GM18499 (cell line): ENCODE results near the gene XRN2.
"Not testable (repeated sequence)": the region's sequence is repeated elsewhere in the genome, so short reads cannot be mapped to it uniquely, and the experiment has no call there.

Source experiments
- ATAC-seq: cut with Tn5 transposase; IDR thresholded peaks from one replicate; pipeline ENCODE4 v1.9.1; 2021; ENCODE audit warnings: moderate number of reproducible peaks; ENCODE audit not compliant: insufficient read depth, unreplicated experiment

XRN2 gene

DNA sequence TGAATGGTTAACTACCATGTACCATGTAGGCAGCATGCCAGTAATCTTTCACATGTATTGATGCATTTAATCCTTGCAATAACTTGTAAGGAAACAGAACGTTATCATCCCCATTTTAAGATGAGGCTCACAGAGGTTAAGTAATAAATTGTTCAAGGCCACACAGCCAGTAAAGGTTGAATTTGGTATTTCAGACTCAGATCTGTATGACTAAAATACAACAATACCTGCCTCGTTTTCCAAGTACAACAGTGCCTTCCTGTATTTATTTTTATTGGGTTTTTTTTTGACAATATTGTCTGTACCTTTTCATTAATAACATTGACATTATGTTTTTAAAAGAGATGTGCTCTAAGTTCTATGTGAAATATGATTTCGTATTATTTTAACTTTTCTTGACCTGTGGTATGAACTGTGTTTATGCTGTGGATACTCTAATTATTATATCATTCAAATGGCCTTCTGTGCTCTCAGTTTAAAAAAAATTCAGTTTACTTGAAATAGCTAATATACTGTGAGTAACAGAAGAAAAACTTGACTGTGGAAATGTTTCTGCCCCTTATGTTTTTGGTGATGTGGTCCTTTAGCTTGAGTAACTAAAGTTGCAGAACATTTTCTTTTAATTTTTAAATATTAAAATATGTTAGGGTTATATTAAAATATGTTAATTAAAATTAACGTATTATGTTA, 39.7 kb downstream of the XRN2 start:
- no peak for ATAC-seq

DNA sequence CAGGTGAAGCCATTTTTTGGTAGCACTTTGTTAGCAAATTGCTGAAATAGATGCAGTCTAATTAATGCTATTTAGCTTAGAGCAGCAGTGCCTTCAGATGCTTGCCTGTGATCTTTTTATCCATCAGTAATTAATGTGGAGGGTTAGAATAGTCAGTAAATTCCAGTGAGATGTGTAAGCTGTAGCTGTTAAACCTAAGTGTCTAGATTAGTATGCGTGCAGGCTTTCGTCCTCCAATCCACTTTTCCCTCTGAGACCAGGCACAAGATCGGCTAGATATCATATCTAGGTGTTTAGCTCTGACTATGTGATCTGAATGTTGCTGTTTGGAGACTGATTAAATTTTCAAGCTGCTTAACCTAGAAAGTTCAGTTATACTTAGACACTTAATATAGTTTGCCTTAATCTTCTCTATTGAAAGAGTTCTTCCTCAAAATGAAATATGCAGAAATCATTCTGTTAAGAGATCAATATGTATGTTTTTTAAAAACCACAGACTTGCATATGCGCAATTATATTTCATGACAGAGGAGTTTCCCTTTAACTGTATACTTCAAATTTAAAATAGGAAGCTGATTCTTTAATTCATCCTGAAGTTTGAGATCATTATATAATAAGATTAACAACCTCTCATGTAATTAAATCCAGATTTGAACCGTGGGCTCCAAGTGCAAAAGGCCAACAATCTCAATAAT, 41.2 kb downstream of the XRN2 start:
- no peak for ATAC-seq

- no peak for ATAC-seq
These were observed 41.8 kb downstream of the XRN2 start for GRCh38 chr20:21344961-21345360.

DNA sequence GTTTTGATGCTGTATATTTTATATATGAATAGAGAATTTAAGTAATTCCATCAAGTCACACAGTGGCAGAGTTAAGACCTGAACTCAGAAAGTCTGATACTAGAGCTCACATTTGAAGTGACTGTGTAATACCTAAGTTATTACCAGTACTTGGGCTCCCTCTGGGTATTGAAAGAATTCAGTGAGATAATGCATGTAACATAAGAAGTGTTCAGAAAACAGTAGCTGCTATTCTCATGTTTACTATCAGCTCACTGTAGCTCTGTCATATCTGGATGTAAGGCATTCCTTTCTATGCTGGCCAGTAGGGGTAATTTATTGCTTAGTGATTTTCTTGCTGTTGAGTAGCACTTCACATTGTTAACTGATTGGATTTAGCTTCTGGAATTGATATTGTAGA, 49.6 kb downstream of the XRN2 start:
- no peak for ATAC-seq

- no peak for ATAC-seq
These were observed 50.1 kb downstream of the XRN2 start for GRCh38 chr20:21353236-21353635.

GRCh38 chr20:21355981-21356380, 52.9 kb downstream of the XRN2 start:
- ATAC-seq = no peak

- ATAC-seq = no peak
These were observed 53.3 kb downstream of the XRN2 start for GRCh38 chr20:21356386-21356785.

- no peak for ATAC-seq
These were observed 54.7 kb downstream of the XRN2 start for GRCh38 chr20:21357844-21358243.

- no peak for ATAC-seq
These were observed 55.6 kb downstream of the XRN2 start for GRCh38 chr20:21358737-21359136.

GRCh38 chr20:21360705-21361104, 57.6 kb downstream of the XRN2 start:
- ATAC-seq = no peak

- ATAC-seq = no peak
These were observed 58.1 kb downstream of the XRN2 start for GRCh38 chr20:21361266-21361665.

DNA sequence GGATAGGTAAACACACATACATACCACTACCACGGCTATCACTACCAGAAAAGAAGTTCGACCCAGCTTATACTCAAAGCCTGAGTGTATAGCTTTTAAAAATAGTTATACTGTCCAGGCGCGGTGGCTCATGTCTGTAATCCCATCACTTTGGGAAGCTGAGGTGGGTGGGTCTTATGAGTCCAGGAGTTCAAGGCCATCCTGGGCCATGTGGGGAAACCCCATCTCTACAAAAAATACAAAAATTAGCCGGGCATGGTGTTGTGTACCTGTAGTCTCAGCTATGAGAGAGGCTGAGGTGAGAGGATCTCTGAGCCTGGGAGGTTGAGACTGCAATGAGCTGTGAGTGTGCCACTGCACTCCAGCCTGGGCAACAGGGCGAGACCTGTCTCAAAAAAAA, 61.3 kb downstream of the XRN2 start:
- ATAC-seq = no peak

DNA sequence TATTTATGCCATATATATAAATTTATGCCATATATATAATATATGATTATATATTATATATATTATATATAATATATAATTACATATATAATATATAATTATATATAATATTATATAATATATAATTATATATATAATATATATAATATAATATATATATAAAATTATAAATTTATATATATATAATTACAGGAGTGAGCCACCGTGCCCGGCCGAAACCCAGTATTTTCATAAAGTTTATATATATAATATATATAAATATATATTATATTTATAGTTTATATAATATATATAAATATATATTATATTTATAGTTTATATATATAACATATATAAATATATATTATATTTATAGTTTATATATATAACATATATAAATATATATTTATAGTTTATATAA, 62.6 kb downstream of the XRN2 start:
- ATAC-seq = no peak

DNA sequence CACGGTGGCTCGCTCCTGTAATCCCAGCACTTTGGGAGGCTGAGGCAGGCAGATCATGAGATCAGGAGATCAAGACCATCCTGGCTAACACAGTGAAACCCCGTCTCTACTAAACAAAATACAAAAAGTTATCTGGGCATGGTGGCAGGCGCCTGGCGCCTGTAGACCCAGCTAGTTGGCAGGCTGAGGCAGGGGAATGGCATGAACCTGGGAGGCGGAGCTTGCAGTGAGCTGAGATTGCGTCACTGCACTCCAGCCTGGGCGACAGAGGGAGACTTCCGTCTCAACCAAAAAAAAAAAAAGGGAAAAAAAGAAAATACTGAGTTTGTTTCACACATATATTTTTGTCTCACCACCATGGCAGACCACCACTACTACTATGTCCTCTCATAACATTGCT, 63.1 kb downstream of the XRN2 start:
- not testable (repeated sequence) for ATAC-seq

GRCh38 chr20:21368791-21369190, 65.7 kb downstream of the XRN2 start:
- ATAC-seq = no peak

GRCh38 chr20:21371193-21371592, 68.1 kb downstream of the XRN2 start:
- no peak for ATAC-seq

GRCh38 chr20:21372016-21372415, 68.9 kb downstream of the XRN2 start:
- no peak for ATAC-seq

DNA sequence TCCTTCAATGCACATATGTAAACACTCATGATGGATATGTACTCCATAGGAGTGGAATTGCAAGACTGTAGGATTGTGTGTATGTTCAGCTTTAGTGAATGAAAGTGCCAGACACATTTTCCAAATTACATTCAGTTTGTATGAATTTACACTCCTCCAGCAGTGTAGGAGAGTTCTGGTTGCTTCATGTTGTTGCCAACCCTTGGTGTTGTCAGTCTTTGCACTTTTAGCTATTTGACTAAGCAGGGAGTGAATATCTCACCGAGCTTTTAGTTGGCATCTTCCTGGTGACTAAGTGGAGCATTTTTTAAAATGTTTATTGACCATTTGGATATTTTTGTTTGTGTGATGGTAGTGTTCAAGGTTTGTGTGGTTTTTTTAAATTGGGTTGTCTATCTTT, 70.3 kb downstream of the XRN2 start:
- ATAC-seq = no peak

- ATAC-seq = no peak
These were observed 73.5 kb downstream of the XRN2 start for GRCh38 chr20:21376626-21377025.

DNA sequence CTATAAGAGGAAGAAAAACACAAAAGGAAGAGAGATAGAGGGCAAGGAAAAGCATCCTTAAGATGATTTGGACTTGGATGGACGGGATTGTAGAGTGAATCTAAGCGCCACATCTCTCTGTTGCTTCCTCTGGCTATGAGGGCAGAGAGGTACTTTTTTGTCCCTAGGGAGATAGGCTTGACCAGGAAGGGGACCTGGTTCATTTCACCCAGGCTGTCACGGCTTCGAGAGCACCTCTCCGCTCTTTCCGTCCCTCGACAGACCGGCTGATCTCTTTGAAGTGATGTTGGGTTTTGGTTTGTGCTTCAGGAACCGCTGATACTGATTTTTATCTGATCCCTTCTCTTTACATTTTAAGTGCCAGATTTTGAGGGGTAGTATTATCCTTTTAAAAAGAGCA, 74.6 kb downstream of the XRN2 start:
- no peak for ATAC-seq

- ATAC-seq = no peak
These were observed 75.1 kb downstream of the XRN2 start for GRCh38 chr20:21378259-21378658.

- no peak for ATAC-seq
These were observed 77.6 kb downstream of the XRN2 start for GRCh38 chr20:21380711-21381110.
